Skin epidermis (tissue), 12 donors: ENCODE results near the gene HOXA9.

Experiments
- H3K27ac ChIP-seq, 21 experiments: fragments of 200-600 bp; sonication (generic) in 11 of 21; one replicate each; pipeline ENCODE4 v1.5.0; 2020; ENCODE audit warnings: mild to moderate bottlenecking in 3 of 21, inconsistent platforms in 2 of 21, moderate library complexity in 2 of 21
- H3K4me3 ChIP-seq, 7 experiments: fragments of 200-600 bp; sonication (generic) in 2 of 7; one replicate each; pipeline ENCODE4 v1.5.0; 2020; ENCODE audit warnings: inconsistent platforms in 2 of 7, mild to moderate bottlenecking in 2 of 7, moderate library complexity in 1 of 7

HOXA9 gene

GRCh38 chr7:27171325-27171636 lies 5.9 kb upstream of the HOXA9 start:
- peak overlapping the region in 7 of 21 experiments; percentile 35 to 97 (median 83) for H3K27ac ChIP-seq

GRCh38 chr7:27170426-27171324 lies 5.3 kb upstream of the HOXA9 start:
- H3K27ac ChIP-seq = peak overlapping the region in 10 of 21 experiments; percentile 56 to 97 (median 88)
- peak overlapping the region in 4 of 7 experiments; percentile 29 to 44 (median 36) for H3K4me3 ChIP-seq

More at GRCh38 chr7:27171325-27171636, 5.9 kb upstream of the HOXA9 start:
- H3K4me3 ChIP-seq = peak overlapping the region in 2 of 7 experiments; percentile 5 to 44

GRCh38 chr7:27169658-27170425 lies 4.5 kb upstream of the HOXA9 start:
- Histone ChIP-seq H3K27ac (peak overlapping the region in 12 of 21 experiments; percentile 42 to 97 (median 84)), H3K4me3 (peak overlapping the region; percentile 0 to 37 (median 29))

- H3K27ac ChIP-seq = peak overlapping the region in 11 of 21 experiments; percentile 9 to 97 (median 85)
Measured at GRCh38 chr7:27168265-27168947, 3.1 kb upstream of the HOXA9 start.

DNA sequence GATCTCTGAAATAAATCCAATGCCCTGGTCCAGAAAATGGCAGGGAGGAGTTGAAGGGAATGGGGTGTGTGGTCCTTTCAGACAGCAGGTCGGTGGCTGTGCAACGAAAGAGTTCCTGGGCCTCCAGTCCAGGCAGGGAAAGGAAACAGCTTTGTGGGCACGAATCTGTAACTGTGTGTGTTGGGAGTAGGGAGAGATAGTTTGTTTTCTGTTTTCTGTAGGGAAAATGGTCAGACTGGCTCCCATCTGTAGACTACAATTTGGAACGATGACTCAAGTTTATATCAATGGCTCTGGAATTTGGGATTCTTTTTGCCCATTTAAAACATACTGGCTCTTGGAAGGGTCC lies 2.6 kb upstream of the HOXA9 start:
- Histone ChIP-seq H3K4me3 (peak overlapping the region in 1 of 7 experiments; percentile 34), H3K27ac (peak overlapping the region in 11 of 21 experiments; percentile 9 to 97 (median 85))

More at GRCh38 chr7:27168265-27168947, 3.1 kb upstream of the HOXA9 start:
- peak overlapping the region in 3 of 7 experiments; percentile 29 to 37 (median 34) for H3K4me3 ChIP-seq

GRCh38 chr7:27166531-27167505 lies 1.5 kb upstream of the HOXA9 start:
- H3K4me3 ChIP-seq = peak overlapping the region in 5 of 7 experiments; percentile 24 to 65 (median 57)
- H3K27ac ChIP-seq = peak overlapping the region in 11 of 21 experiments; percentile 48 to 97 (median 84)

GRCh38 chr7:27165996-27166530 lies 726 bp upstream of the HOXA9 start:
- H3K4me3 ChIP-seq = peak overlapping the region in 6 of 7 experiments; percentile 24 to 65 (median 53)
- H3K27ac ChIP-seq = peak overlapping the region in 12 of 21 experiments; percentile 48 to 97 (median 84)

DNA sequence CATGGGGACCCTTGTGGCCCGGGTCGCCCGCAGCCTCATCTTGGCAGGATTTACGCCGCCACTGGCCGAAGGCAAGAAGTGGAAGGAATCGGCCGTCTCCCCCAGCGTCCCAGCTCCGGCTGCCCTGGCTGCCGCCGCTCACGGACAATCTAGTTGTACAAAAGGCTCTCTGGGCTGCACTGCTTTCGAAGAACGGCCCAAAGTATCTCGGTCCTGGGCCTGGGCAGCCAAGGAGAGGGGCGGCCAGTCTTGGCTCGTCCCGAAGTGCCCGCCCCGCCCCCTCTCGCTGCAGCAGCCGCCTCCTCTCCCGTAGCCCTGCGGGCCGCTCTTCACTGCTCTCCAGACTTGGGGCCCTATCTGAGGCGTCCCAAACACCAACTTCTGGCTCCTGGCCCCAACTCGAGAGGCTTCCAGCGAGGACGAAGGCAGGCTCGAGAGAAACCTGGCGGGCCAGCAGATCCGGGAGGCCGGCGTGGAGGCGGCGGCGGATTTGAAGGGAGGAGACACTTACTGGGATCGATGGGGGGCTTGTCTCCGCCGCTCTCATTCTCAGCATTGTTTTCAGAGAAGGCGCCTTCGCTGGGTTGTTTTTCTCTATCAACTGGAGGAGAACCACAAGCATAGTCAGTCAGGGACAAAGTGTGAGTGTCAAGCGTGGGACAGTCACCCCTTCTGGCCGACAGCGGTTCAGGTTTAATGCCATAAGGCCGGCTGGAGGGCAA lies 809 bp downstream of the HOXA9 start:
- peak overlapping the region in 13 of 21 experiments; percentile 8 to 97 (median 83) for H3K27ac ChIP-seq
- peak overlapping the region; percentile 24 to 65 (median 49) for H3K4me3 ChIP-seq

- H3K27ac ChIP-seq = peak overlapping the region in 11 of 21 experiments; percentile 1 to 97 (median 84)
- H3K4me3 ChIP-seq = peak overlapping the region; percentile 24 to 65 (median 49)
Measured at GRCh38 chr7:27164045-27164366, 1.3 kb downstream of the HOXA9 start.

- H3K4me3 ChIP-seq = peak overlapping the region in 5 of 7 experiments; percentile 42 to 65 (median 57)
- H3K27ac ChIP-seq = peak overlapping the region in 9 of 21 experiments; percentile 1 to 97 (median 92)
Measured at GRCh38 chr7:27163288-27164044, 1.9 kb downstream of the HOXA9 start.

GRCh38 chr7:27162561-27163287 lies 2.6 kb downstream of the HOXA9 start:
- Histone ChIP-seq H3K4me3 (peak overlapping the region in 3 of 7 experiments; percentile 49 to 65 (median 64)), H3K27ac (peak overlapping the region in 5 of 21 experiments; percentile 3 to 97 (median 94))

DNA sequence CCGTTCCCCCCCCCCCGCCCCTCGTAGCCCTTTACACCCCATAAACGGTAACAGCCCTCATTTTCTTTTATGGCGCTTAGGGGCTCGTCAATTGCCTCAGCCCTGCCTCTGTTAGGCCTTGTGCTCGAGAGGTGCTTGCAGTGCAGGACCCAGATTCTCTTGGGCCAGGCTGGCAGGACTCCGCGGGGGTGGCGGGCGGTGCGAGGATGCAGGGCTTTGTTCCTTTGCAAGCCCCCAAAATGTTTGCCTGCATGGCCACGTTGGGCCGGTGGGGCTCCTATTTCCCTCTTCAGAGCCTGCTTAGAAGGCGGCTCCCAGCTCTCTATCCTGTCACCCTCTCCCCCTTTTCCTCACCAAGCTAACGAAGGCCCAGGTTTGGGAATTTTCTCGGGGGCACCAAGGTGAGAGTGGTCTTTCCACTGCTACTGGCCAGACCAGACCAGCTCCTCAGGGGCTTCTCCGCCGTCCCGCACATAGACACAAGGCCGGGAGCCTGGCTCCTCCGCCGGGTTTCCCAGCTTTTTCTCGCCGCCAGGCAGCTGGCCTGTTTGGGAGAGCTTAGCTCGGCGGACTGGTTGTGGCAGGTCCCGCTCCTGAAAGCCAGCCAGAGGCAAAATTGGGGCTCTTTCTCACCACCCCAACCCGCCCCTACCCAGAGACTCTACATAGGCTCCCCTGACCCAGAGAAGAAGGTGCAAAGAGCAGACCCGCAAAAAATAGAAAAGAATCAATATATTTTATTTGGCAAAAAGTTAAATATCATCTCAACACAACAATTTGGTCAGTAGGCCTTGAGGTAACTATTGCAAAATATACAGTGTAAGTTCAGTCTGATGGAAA lies 3.4 kb downstream of the HOXA9 start:
- H3K4me3 ChIP-seq = peak overlapping the region in 6 of 7 experiments; percentile 53 to 65 (median 62)
- peak overlapping the region in 14 of 21 experiments; percentile 11 to 94 (median 68) for H3K27ac ChIP-seq

DNA sequence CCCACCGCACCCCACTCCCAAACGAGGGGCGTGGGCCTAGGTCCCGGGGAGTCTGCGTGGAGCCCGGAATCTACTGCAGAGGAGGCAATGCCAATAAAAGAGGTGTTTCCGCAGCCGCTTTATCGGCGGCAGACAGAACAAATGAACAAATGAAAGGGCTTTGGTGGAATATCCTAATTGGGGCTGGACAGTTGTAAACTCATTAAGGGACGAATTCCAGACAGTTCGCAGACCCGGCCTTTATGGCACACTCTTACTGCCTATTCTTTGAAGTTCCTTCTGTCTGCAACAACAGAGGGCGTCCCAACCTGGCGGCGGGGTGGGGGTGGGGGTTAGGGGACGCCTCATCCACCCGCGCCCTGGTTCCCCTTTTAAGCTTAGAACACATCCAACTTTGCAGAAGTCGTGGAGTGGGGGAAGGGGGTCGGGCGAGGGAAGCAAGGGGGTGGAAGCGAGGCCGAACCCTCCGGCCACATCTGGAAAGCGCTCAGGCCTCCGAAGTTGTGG lies 4.1 kb downstream of the HOXA9 start:
- peak overlapping the region; percentile 51 to 65 (median 62) for H3K4me3 ChIP-seq
- peak overlapping the region in 14 of 21 experiments; percentile 9 to 94 (median 71) for H3K27ac ChIP-seq

GRCh38 chr7:27160546-27161213 lies 4.7 kb downstream of the HOXA9 start:
- Histone ChIP-seq H3K27ac (peak overlapping the region in 17 of 21 experiments; percentile 9 to 94 (median 72)), H3K4me3 (peak overlapping the region; percentile 51 to 65 (median 62))
